Thyroid gland (tissue), 4 donors: ENCODE results near the gene ANO2. TPM values are rescaled to one million over a fixed set of nuclear protein-coding genes. Genes with fewer than 3 reads are reported as not detected.
"Not testable (repeated sequence)": the region's sequence is repeated elsewhere in the genome, so short reads cannot be mapped to it uniquely, and the experiment has no call there.

Source experiments
- DNase-seq, 2 donors: peaks; one replicate each; pipeline ENCODE4 v3.0.0-alpha.2; 2019
- H3K27ac ChIP-seq, 3 donors: fragments of 200-600 bp; sonication (generic); 1 replicate in 2 of 3; 2 replicates in 1 of 3; pipeline ENCODE4 v1.5.1; 2016 to 2019; ENCODE audit warnings: mild to moderate bottlenecking in 1 of 3, moderate library complexity in 1 of 3
- H3K27me3 ChIP-seq: fragments of 200-600 bp; sonication (generic); one replicate; pipeline ENCODE4 v1.5.1; 2019
- H3K36me3 ChIP-seq, 2 donors: fragments of 200-600 bp; sonication (generic); one replicate each; pipeline ENCODE4 v1.5.1; 2016 to 2019
- H3K4me1 ChIP-seq, 2 donors: fragments of 200-600 bp; sonication (generic); one replicate each; pipeline ENCODE4 v1.5.1; 2017 to 2019
- H3K4me3 ChIP-seq, 3 donors: fragments of 200-600 bp; sonication (generic); replicated peaks in 1 of 3; 1 replicate in 2 of 3; 2 replicates in 1 of 3; pipeline ENCODE4 v1.5.1; 2016; ENCODE audit warnings: mild to moderate bottlenecking in 1 of 3
- H3K9me3 ChIP-seq: fragments of 200-600 bp; sonication (generic); one replicate; pipeline ENCODE4 v1.5.1; 2017
- CTCF ChIP-seq, 6 experiments: fragments of 200-600 bp in 3 of 6; fragments of 450-650 bp in 3 of 6; sonication (generic) in 3 of 6; IDR thresholded peaks; one replicate each; pipeline ENCODE4 v1.5.1; 2016 to 2019; ENCODE audit warnings: antibody characterized with exemption in 6 of 6, mild to moderate bottlenecking in 2 of 6, inconsistent platforms in 1 of 6, moderate library complexity in 1 of 6
- POLR2A ChIP-seq, 2 donors: fragments of 450-650 bp; IDR thresholded peaks; one replicate each; pipeline ENCODE4 v1.6.1; 2017; ENCODE audit warnings: antibody characterized with exemption in 2 of 2, mild to moderate bottlenecking in 2 of 2, moderate library complexity in 1 of 2
- WGBS, 2 donors: methylation state at CpG; one replicate each; pipeline ENCODE4 v1.1.5; 2017; 5-methylcytosine and 5-hydroxymethylcytosine counted together
- intact Hi-C: fragments of 100-400 bp; cut with DNase I; formaldehyde crosslinking; loops from one replicate; pipeline ENCODE4 v1.15.1; 2023
- total RNA-seq, 4 donors: library from RNA; depleted of rRNA; stranded (reverse); fragments of >200 nt; gene quantifications; one replicate each; pipeline ENCODE4 v1.2.3, GENCODE V29; 2016

The ANO2 gene
- total RNA-seq, 4 donors from 2014 or later: 0.78 to 7.0 (median 2.2) TPM

GRCh38 chr12:5846950-5847349, 98.1 kb downstream of the ANO2 start:
- Histone ChIP-seq H3K27ac (no peak overlapping the region), H3K36me3 (no peaks in the 10 kb centered on the region), H3K9me3 (no peaks in the 10 kb centered on the region), H3K4me3 (no peak overlapping the region), H3K4me1 (no peaks in the 10 kb centered on the region), H3K27me3 (no peaks in the 10 kb centered on the region)
- no peak for DNase-seq
- intact Hi-C loops: no loop called here
- TF ChIP-seq POLR2A (IDR thresholded peaks at IDR 0.05) (no peak), CTCF (IDR thresholded peaks at IDR 0.05) (no peak)
- 94 to 100% methylated on average over 1 of the region's 1 CpG for WGBS, 2 donors

GRCh38 chr12:5840944-5841343, 104.1 kb downstream of the ANO2 start:
- Histone ChIP-seq H3K4me1 (no peaks in the 10 kb centered on the region), H3K27ac (no peak overlapping the region), H3K27me3 (no peaks in the 10 kb centered on the region), H3K9me3 (no peaks in the 10 kb centered on the region), H3K36me3 (no peaks in the 10 kb centered on the region), H3K4me3 (no peak overlapping the region)
- no peak for DNase-seq
- intact Hi-C loops: no loop called here
- WGBS, 2 donors: 68 to 70% methylated on average over 9 of the region's 9 CpGs
- TF ChIP-seq CTCF (IDR thresholded peaks at IDR 0.05) (no peak), POLR2A (IDR thresholded peaks at IDR 0.05) (no peak)

- Histone ChIP-seq H3K27ac (no peak overlapping the region), H3K27me3 (no peaks in the 10 kb centered on the region), H3K4me1 (no peaks in the 10 kb centered on the region), H3K4me3 (no peak overlapping the region), H3K36me3 (no peaks in the 10 kb centered on the region), H3K9me3 (no peaks in the 10 kb centered on the region)
- intact Hi-C loops: no loop called here
- WGBS, 2 donors: 56 to 62% methylated on average over 6 of the region's 6 CpGs
- no peak for DNase-seq
- TF ChIP-seq CTCF (IDR thresholded peaks at IDR 0.05) (no peak), POLR2A (IDR thresholded peaks at IDR 0.05) (no peak)
These were observed 114.9 kb downstream of the ANO2 start for GRCh38 chr12:5830111-5830510.

GRCh38 chr12:5827591-5827990, 117.5 kb downstream of the ANO2 start:
- Histone ChIP-seq H3K4me1 (no peaks in the 10 kb centered on the region), H3K27me3 (no peaks in the 10 kb centered on the region), H3K4me3 (no peak overlapping the region), H3K9me3 (no peaks in the 10 kb centered on the region), H3K27ac (no peak overlapping the region), H3K36me3 (no peaks in the 10 kb centered on the region)
- TF ChIP-seq POLR2A (IDR thresholded peaks at IDR 0.05) (no peak), CTCF (IDR thresholded peaks at IDR 0.05) (no peak)
- no peak for DNase-seq
- 69 to 75% methylated on average over 20 to 22 of the region's 22 CpGs for WGBS, 2 donors
- intact Hi-C loops: no loop called here

- H3K27ac ChIP-seq, H3K4me3 ChIP-seq, H3K4me1 ChIP-seq, DNase-seq, intact Hi-C loops, H3K27me3 ChIP-seq, H3K9me3 ChIP-seq, H3K36me3 ChIP-seq: not testable (repeated sequence)
- WGBS, 2 donors: 74 to 80% methylated on average over 3 of the region's 3 CpGs
These were observed 119.3 kb downstream of the ANO2 start for GRCh38 chr12:5825761-5826160.

- WGBS, 2 donors: 79 to 87% methylated on average over 1 of the region's 1 CpG
- H3K4me3 ChIP-seq, H3K4me1 ChIP-seq, H3K27me3 ChIP-seq, H3K9me3 ChIP-seq, H3K36me3 ChIP-seq, intact Hi-C loops, H3K27ac ChIP-seq, DNase-seq: not testable (repeated sequence)
These were observed 126.2 kb downstream of the ANO2 start for GRCh38 chr12:5818877-5819276.
